Measurements from ENCODE around the gene CDK14. TPM values are rescaled to one million over a fixed set of nuclear protein-coding genes. Genes with fewer than 3 reads are reported as not detected.

Gene CDK14
- total RNA-seq, 3 donors from 2014 or later: 0.71 to 1.1 (median 0.95) TPM

DNA sequence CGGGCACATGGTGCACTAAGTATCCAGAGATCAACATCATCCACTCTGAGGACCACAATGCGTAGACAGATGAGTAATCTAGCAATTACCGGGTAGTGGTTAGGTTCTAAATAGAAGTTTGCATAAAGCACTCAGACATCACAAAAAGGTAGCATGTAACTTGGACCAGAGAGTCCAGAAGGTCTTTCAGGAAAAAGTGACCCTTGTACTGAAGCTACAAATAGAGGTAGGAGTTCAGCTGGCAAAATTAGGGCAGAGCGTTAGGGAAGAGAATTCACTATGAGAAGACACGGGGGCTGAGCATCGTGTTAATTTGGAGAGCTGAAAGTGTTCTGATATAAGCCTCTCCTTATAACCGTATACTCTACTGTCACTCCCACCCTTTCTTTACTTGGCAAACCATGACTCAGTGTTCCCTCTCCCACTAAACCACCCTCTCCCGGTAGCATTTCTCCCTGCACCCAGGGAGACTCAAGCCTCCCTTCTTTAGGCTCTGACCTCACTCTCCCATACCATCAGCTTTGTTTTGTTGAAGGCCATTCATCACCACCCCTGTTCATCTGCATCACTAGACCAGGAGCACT, 445.9 kb downstream of the CDK14 start:
- Mint-ChIP-seq H3K4me3 (no peak overlapping the region), H3K27me3 (ENCODE audit: low read depth) (no peaks in the 10 kb centered on the region), H3K36me3 (ENCODE audit: insufficient read depth) (no peaks in the 10 kb centered on the region), H3K9me3 (no peaks in the 10 kb centered on the region), H3K4me1 (ENCODE audit: low read depth) (no peaks in the 10 kb centered on the region)
- DNase-seq: no peak
- no peak for ATAC-seq

DNA sequence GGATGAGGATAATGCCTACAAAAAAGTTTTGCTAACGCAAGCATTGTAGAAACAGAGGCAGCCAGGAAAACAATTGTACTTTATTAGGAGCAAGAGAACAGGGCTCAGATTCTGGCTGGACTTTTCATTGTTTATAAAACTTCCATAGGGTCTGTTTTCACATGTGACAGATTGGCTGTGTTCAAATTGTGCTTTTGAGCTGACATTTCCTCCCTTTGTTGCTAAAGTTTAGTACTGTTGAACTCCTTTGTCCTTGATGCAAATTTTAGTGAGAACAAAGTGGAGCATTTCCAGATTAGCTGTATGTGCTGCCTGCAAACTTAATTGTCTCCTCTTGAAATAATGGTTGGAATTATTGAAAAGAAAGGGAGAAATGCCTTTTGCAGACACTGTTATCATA, 447.1 kb downstream of the CDK14 start:
- Mint-ChIP-seq H3K36me3 (ENCODE audit: insufficient read depth) (no peaks in the 10 kb centered on the region), H3K9me3 (no peaks in the 10 kb centered on the region), H3K4me3 (no peak overlapping the region), H3K27me3 (ENCODE audit: low read depth) (peaks cover 3% of the 10 kb centered on the region), H3K4me1 (ENCODE audit: low read depth) (no peaks in the 10 kb centered on the region)
- ATAC-seq (no peak), DNase-seq (no peak)

DNA sequence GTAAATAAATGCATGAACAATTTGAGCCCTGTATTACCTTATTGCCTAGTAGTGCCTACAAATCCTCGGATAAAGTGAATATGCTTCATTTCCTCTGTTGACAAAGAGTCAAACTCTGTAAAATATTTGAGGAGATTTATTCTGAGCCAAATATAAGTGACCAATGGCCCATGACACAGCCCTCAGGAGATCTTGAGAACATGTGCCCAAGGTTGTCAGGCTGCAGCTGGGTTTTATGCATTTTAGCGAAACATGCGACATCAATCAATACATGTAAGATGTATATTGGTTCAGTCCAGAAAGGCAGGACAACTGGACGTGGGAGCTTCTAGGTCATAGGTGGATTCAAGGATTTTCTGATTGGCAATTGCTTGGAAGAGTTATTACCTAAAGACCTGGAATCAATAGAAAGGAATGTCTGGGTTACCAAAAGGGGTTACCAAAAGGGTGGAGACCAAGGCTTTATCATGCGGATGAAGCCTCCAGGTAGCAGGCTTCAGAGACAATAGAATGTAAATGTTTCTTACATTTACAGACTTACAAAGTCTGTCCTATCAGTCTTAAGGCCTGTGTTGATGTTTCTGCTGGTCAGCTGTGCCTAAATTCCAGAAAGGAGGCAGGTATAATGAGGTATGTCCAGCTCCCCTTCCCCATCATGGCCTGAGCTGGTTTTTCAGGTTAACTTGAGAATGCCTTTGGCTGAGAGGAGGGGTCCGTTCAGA, 448.0 kb downstream of the CDK14 start:
- H3K4me1 Mint-ChIP-seq (ENCODE audit: low read depth): no peaks in the 10 kb centered on the region
- no peak for DNase-seq
- no peaks in the 10 kb centered on the region for H3K9me3 Mint-ChIP-seq
- peaks cover 3% of the 10 kb centered on the region for H3K27me3 Mint-ChIP-seq (ENCODE audit: low read depth)
- no peak overlapping the region for H3K4me3 Mint-ChIP-seq
- ATAC-seq: no peak
- H3K36me3 Mint-ChIP-seq (ENCODE audit: insufficient read depth): no peaks in the 10 kb centered on the region

DNA sequence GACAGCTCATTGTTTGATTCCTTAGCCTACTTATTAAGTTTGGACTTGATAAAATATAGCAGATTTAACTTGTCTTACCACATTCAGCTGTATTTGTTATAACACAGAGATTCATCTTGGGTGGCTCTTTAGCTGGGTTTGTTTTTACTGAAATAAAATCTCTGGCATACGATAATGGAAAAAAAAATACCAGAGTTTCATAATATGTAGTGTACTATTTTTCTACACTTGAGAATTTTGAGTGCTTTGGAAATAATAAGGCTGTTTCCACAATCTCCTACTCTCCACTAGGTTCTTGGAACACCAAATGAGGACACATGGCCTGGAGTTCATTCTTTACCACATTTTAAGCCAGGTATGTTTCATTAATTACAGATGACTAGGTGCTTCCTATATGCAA, 449.5 kb downstream of the CDK14 start:
- no peak for ATAC-seq
- no peaks in the 10 kb centered on the region for H3K9me3 Mint-ChIP-seq
- no peaks in the 10 kb centered on the region for H3K36me3 Mint-ChIP-seq (ENCODE audit: insufficient read depth)
- H3K27me3 Mint-ChIP-seq (ENCODE audit: low read depth): peaks cover 3% of the 10 kb centered on the region
- H3K4me1 Mint-ChIP-seq (ENCODE audit: low read depth): peaks cover 4% of the 10 kb centered on the region
- DNase-seq: no peak
- H3K4me3 Mint-ChIP-seq: no peak overlapping the region

DNA sequence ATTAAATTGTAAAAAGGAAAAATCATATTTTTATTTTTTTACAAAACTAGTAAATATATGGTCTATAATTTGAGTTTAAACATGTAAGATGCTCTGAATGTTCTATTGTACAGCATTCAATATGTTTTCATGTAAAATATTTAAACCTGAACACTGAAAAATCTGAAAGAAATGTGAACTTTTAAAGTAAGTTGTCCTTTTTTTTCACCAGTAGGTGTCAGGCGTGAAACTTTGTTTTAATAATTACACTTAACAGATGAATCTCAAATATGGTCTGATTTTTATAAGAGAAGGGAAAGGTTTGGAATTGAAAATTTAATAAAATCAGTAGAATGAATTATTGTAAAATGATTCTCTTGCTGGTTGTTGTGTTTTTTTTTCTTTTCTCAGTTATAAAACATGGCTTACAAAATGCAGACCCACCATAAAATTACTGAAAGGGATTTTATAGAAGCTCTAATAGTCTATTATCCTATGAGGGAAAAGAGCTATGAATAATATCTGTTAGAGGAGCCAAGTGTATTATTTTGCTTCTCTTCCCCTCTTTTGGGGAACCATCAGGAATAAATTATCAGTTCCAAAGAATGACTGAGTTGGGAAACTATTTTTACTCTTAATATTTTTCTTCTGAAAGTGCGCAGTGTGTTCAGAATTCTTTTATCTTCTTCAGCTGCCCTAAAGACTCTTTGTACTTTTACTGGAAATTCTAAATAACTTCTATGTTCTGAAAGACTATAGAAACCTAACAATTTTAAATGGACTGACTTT, 450.4 kb downstream of the CDK14 start:
- H3K27me3 Mint-ChIP-seq (ENCODE audit: low read depth): peaks cover 3% of the 10 kb centered on the region
- H3K9me3 Mint-ChIP-seq: no peaks in the 10 kb centered on the region
- no peak overlapping the region for H3K4me3 Mint-ChIP-seq
- H3K36me3 Mint-ChIP-seq (ENCODE audit: insufficient read depth): no peaks in the 10 kb centered on the region
- H3K4me1 Mint-ChIP-seq (ENCODE audit: low read depth): peaks cover 11% of the 10 kb centered on the region
- ATAC-seq (no peak), DNase-seq (no peak)

DNA sequence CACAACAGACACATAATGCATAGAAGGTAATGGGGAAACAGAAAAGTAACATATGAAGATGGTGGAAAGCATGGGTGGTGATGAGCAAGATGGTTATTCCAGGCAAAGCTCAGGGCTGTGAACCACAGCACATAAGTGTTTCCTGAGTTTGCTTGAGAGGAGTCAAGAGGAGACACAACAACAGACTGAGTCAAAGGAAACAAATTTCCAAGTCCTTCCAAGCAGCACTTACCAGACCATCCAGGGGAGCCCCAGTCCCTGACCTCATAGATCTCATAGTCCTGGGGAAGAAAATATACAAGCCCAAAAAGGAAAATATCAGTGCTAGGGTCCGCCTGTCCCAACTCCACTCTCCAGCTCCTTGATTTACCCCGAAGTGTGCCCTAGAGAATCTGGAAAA, 451.5 kb downstream of the CDK14 start:
- no peak overlapping the region for H3K4me3 Mint-ChIP-seq
- ATAC-seq (no peak), DNase-seq (no peak)
- H3K27me3 Mint-ChIP-seq (ENCODE audit: low read depth): peaks cover 3% of the 10 kb centered on the region
- peaks cover 11% of the 10 kb centered on the region for H3K4me1 Mint-ChIP-seq (ENCODE audit: low read depth)
- no peaks in the 10 kb centered on the region for H3K9me3 Mint-ChIP-seq
- no peaks in the 10 kb centered on the region for H3K36me3 Mint-ChIP-seq (ENCODE audit: insufficient read depth)

DNA sequence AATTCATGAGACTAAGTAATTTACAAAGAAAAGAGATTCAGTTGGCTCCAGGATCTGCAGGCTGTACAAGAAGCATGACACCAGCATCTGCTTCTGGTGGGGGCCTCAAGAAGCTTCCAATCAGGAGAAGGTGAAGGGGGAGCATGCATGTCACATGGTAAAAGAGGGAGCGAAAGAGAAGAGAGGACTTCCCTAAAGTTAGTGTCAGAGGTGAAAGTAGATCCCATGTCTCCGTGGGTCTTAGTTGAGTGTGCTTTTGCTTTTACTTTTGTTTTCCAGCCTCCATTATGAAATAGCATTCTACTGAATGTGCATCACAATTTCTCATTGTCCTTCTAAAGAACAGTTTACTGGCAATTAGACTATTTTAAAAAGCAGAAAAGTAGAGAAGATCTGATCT, 454.6 kb downstream of the CDK14 start:
- Mint-ChIP-seq H3K36me3 (ENCODE audit: insufficient read depth) (no peaks in the 10 kb centered on the region), H3K4me1 (ENCODE audit: low read depth) (peaks cover 11% of the 10 kb centered on the region), H3K9me3 (no peaks in the 10 kb centered on the region), H3K27me3 (ENCODE audit: low read depth) (peaks cover 3% of the 10 kb centered on the region), H3K4me3 (peak overlapping the region; percentile 50)
- DNase-seq: no peak
- ATAC-seq: peak in 1 of 2 donors; percentile 48

DNA sequence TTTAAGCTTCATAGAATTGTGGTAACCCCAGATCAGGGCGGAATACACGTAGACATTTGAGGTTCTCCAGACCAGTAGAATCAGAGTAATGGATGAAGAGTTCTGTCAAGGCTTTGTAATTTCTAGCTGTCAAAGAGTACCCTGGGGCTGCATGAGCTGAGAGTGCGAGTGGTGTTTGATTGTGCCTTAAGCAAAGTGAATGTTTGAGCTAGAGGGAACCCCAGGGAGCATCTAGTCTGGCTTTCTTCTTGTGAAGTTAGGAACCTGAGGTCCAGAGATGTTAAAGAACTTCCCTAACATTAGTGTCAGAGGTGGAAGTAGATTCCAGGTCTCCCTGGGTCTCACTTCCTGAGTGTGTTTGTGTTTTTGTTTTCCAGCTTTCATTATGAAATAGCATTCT, 455.8 kb downstream of the CDK14 start:
- H3K9me3 Mint-ChIP-seq: no peaks in the 10 kb centered on the region
- H3K36me3 Mint-ChIP-seq (ENCODE audit: insufficient read depth): no peaks in the 10 kb centered on the region
- DNase-seq (no peak), ATAC-seq (no peak)
- peaks cover 3% of the 10 kb centered on the region for H3K27me3 Mint-ChIP-seq (ENCODE audit: low read depth)
- H3K4me1 Mint-ChIP-seq (ENCODE audit: low read depth): peaks cover 11% of the 10 kb centered on the region
- H3K4me3 Mint-ChIP-seq: no peak overlapping the region

DNA sequence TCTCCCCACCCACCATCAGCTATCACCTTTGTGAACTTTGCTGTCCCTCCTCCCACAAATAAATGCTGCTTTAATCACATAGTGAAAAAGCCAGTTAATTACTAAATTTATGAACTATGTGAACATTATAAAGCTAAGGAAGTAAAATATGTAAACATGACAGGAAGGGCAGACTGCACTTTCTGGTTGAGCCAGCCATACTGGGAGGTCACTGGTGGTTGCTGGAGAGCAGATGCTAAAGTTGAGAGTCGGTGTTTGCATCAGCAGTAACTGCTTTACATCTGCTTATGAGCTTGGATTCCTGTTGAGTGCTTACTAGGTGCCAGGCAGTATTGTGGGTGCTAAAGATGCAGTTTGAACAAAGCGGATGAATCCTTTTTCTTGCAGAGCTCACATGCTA, 458.3 kb downstream of the CDK14 start:
- H3K27me3 Mint-ChIP-seq (ENCODE audit: low read depth): no peaks in the 10 kb centered on the region
- H3K9me3 Mint-ChIP-seq: no peaks in the 10 kb centered on the region
- DNase-seq: no peak
- H3K36me3 Mint-ChIP-seq (ENCODE audit: insufficient read depth): no peaks in the 10 kb centered on the region
- ATAC-seq: no peak
- no peak overlapping the region for H3K4me3 Mint-ChIP-seq
- H3K4me1 Mint-ChIP-seq (ENCODE audit: low read depth): peaks cover 11% of the 10 kb centered on the region

DNA sequence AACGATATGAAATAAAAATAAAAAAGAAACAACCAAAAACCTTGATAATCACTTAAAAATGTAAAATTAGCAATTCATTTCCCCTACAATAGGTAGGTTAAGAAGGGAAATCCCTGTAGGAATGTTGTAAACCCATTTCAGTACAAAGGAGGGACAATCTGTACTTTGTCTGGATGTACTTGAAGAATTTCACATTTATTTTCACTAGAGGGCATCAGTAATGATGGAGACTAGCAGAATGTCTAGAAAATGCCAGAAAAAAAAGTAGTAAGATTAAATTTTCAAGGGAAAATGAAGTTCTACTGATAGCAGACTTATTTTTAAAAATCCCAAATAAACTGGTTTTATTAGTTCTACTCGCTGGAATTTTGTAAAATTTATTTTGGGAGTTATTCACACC, 459.1 kb downstream of the CDK14 start:
- ATAC-seq: no peak

DNA sequence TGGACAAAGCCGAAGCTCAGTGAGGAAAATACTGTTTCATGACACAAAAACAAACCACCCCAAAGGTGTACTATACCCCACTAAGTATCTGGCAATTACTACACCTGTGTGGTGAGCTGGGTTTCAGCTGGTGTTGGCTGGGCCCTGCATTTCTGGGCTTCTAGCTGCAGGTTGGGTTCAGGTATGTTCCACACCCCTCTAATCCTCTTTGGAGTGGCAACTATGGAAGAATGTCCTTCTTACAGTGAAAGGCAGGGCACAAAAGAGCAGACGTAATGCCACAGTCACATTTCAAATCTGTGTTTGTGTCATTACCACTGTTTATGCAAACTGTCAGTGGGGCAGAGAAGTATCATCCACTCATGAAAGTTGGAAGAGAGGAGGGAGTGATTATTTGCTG, 466.6 kb downstream of the CDK14 start:
- H3K27me3 Mint-ChIP-seq (ENCODE audit: low read depth): peaks cover 2% of the 10 kb centered on the region
- DNase-seq: no peak
- peaks cover 8% of the 10 kb centered on the region for H3K9me3 Mint-ChIP-seq

More for the DNA sequence above, 459.1 kb downstream of the CDK14 start:
- Mint-ChIP-seq H3K9me3 (no peaks in the 10 kb centered on the region), H3K4me1 (ENCODE audit: low read depth) (peaks cover 8% of the 10 kb centered on the region), H3K36me3 (ENCODE audit: insufficient read depth) (no peaks in the 10 kb centered on the region), H3K27me3 (ENCODE audit: low read depth) (no peaks in the 10 kb centered on the region), H3K4me3 (no peak overlapping the region)
- no peak for DNase-seq

DNA sequence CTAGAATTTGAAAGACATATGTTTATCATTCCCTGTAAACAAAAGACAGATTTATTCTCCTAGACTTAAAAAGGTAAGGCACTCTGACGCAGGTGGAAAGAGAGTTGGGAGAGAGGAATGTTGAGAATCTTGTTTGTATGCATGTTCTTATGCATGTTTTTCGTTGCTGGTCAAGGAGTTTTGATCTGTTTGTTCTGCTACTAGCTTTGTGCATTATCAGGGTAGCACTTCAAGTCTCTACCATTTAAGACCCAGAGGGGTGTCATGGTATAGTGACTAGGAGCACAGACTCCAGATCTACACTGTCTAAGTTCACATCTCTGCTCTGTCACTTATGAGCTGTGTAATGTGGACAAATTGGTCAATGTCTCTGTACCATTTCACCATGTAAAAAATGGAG, 467.9 kb downstream of the CDK14 start:
- DNase-seq (no peak), ATAC-seq (no peak)
- Mint-ChIP-seq H3K27me3 (ENCODE audit: low read depth) (peaks cover 2% of the 10 kb centered on the region), H3K36me3 (ENCODE audit: insufficient read depth) (no peaks in the 10 kb centered on the region), H3K9me3 (peaks cover 8% of the 10 kb centered on the region), H3K4me3 (no peak overlapping the region), H3K4me1 (ENCODE audit: low read depth) (no peaks in the 10 kb centered on the region)

More for the DNA sequence above, 466.6 kb downstream of the CDK14 start:
- ATAC-seq: no peak
- H3K36me3 Mint-ChIP-seq (ENCODE audit: insufficient read depth): no peaks in the 10 kb centered on the region
- H3K4me1 Mint-ChIP-seq (ENCODE audit: low read depth): no peaks in the 10 kb centered on the region
- no peak overlapping the region for H3K4me3 Mint-ChIP-seq

DNA sequence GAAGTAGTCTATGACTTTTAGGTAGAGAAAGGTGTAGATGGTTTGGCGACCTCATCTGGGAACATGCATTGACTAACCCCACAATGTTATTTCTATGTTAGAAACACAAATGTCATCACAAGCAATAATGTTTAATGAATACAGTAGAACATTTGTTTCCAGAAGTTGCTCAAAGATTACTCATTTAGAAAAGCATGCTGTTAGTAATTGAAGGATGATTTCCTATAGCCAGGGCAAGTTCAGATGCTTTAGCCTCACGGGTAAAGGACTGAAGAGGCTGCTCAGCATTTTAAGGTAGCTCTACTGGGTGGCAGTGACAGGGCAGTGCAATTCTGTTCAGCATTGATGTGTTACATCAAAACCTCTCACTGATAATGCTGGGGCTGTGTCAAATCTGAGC, 468.8 kb downstream of the CDK14 start:
- no peak for ATAC-seq
- DNase-seq: no peak
- no peaks in the 10 kb centered on the region for H3K4me1 Mint-ChIP-seq (ENCODE audit: low read depth)
- H3K27me3 Mint-ChIP-seq (ENCODE audit: low read depth): peaks cover 2% of the 10 kb centered on the region
- H3K9me3 Mint-ChIP-seq: peaks cover 8% of the 10 kb centered on the region
- no peaks in the 10 kb centered on the region for H3K36me3 Mint-ChIP-seq (ENCODE audit: insufficient read depth)
- no peak overlapping the region for H3K4me3 Mint-ChIP-seq

DNA sequence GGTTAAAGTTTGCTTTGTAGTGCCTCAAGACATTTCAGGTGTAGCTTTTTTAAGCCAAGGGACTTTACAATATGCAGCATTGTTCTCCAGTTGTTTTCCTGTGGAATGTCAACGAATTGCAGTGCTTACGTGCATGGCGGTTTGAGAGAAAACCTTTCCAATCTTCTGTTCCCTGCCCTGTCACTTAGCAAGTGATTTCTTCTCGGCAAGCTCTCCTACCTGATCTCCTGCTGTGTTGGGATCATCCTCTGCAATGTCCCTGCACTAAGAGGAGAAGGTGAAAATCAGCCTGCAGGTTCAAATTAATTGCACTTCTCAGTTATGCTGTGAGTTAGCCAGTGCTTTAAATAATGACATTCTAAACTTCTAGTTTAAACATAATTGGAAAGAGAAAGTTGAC, 470.5 kb downstream of the CDK14 start:
- no peaks in the 10 kb centered on the region for H3K36me3 Mint-ChIP-seq (ENCODE audit: insufficient read depth)
- DNase-seq (no peak), ATAC-seq (no peak)
- H3K27me3 Mint-ChIP-seq (ENCODE audit: low read depth): no peaks in the 10 kb centered on the region
- H3K9me3 Mint-ChIP-seq: peaks cover 4% of the 10 kb centered on the region
- H3K4me1 Mint-ChIP-seq (ENCODE audit: low read depth): no peaks in the 10 kb centered on the region
- no peak overlapping the region for H3K4me3 Mint-ChIP-seq

DNA sequence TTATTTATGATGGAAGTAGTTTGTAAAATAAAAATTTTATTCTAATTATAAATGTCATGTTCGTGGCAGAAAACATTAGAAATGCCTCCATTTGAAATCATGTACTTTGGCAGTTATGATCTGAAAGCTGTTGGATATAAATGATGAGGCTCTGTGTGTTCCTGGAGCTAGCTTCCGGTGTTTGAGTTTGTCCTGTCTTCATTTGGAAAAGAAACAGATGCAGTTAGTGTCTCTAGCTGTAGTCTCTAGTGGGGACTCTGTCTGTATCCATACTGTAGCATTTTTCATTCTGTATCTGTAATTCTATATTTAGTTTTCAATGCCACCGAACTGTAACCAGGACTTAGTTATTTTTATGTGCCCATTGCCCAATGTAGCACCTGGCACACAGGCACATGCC, 471.1 kb downstream of the CDK14 start:
- ATAC-seq (no peak), DNase-seq (no peak)
- Mint-ChIP-seq H3K9me3 (peaks cover 3% of the 10 kb centered on the region), H3K36me3 (ENCODE audit: insufficient read depth) (no peaks in the 10 kb centered on the region), H3K4me1 (ENCODE audit: low read depth) (no peaks in the 10 kb centered on the region), H3K4me3 (no peak overlapping the region), H3K27me3 (ENCODE audit: low read depth) (no peaks in the 10 kb centered on the region)

All from activated T-cell treated with anti-CD3 and anti-CD28 coated beads, Interleukin-2, amount 50 U/mL, for 4 hours (primary cell).